ENCODE data around the gene PPP2R2B. TPM values are rescaled to one million over a fixed set of nuclear protein-coding genes. Genes with fewer than 3 reads are reported as not detected.

Gene PPP2R2B
- total RNA-seq, 3 donors from 2014 or later, result 0.99 to 5.9 (median 1.2) TPM

GRCh38 chr5:146828385-146828784, 50.2 kb downstream of the PPP2R2B start:
- DNase-seq (no peak), ATAC-seq (no peak)
- Histone ChIP-seq H3K4me1 (ENCODE audit: low read depth) (no peaks in the 10 kb centered on the region), H3K36me3 (ENCODE audit: low read depth) (no peaks in the 10 kb centered on the region), H3K4me3 (no peak overlapping the region), H3K9me3 (no peaks in the 10 kb centered on the region)
- TF ChIP-seq, protein P1, sequence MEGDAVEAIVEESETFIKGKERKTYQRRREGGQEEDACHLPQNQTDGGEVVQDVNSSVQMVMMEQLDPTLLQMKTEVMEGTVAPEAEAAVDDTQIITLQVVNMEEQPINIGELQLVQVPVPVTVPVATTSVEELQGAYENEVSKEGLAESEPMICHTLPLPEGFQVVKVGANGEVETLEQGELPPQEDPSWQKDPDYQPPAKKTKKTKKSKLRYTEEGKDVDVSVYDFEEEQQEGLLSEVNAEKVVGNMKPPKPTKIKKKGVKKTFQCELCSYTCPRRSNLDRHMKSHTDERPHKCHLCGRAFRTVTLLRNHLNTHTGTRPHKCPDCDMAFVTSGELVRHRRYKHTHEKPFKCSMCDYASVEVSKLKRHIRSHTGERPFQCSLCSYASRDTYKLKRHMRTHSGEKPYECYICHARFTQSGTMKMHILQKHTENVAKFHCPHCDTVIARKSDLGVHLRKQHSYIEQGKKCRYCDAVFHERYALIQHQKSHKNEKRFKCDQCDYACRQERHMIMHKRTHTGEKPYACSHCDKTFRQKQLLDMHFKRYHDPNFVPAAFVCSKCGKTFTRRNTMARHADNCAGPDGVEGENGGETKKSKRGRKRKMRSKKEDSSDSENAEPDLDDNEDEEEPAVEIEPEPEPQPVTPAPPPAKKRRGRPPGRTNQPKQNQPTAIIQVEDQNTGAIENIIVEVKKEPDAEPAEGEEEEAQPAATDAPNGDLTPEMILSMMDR (IDR thresholded peaks at IDR 0.05), result no peak
- intact Hi-C loops (cut with DNase I, micrococcal nuclease), result no loop called here

DNA sequence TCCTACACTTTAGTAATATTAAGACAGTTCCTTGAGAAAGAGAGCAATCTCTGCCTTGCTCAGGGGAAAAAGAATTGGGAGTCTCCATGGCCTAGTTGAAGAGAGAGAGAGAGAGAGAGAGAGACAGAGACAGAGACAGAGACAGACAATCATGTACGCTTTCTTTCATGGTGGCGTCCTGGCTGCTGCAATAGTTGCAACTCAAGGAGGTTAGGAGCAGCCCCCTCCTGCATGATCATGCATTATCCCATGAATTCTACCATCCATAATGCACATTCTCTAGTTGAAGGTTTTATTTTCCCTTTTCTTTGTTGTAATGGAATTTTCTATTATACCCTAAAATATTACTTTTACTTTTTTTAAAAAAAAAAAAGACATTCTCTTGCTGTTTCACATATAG, 50.7 kb downstream of the PPP2R2B start:
- TF ChIP-seq, protein P1 (IDR thresholded peaks at IDR 0.05), result no peak
- intact Hi-C loops (cut with DNase I, micrococcal nuclease), result no loop called here
- no peaks in the 10 kb centered on the region for H3K4me1 ChIP-seq (ENCODE audit: low read depth)
- no peak overlapping the region for H3K4me3 ChIP-seq
- H3K36me3 ChIP-seq (ENCODE audit: low read depth), result no peaks in the 10 kb centered on the region
- no peaks in the 10 kb centered on the region for H3K9me3 ChIP-seq
- DNase-seq (no peak), ATAC-seq (no peak)

DNA sequence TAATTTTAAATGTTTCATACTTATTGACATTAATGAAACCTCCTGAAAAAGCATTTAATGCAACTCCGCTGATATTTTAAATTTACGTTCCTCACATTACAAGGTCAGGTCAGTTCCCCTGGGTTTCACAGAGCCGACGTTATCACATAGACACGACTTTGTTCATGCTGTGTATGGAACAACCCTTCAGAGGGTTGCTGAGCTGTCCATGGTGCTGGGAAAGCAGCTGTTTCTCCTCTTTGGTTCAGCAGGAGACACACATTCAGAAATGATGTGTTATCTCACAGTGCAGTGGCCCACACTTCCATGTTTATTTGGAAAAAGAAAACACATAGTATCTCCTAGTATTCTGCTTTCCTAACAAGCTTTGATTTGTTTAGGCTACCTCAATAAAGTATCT, 53.5 kb downstream of the PPP2R2B start:
- Histone ChIP-seq H3K9me3 (no peaks in the 10 kb centered on the region), H3K4me1 (ENCODE audit: low read depth) (no peaks in the 10 kb centered on the region), H3K4me3 (no peak overlapping the region), H3K36me3 (ENCODE audit: low read depth) (no peaks in the 10 kb centered on the region)
- TF ChIP-seq, protein P1 (IDR thresholded peaks at IDR 0.05), result no peak
- intact Hi-C loops (cut with DNase I, micrococcal nuclease), result no loop called here
- no peak for ATAC-seq
- DNase-seq, result peak in 1 of 3 donors; percentile 9

- Histone ChIP-seq H3K9me3 (no peaks in the 10 kb centered on the region), H3K4me3 (no peak overlapping the region), H3K36me3 (ENCODE audit: low read depth) (no peaks in the 10 kb centered on the region), H3K4me1 (ENCODE audit: low read depth) (no peaks in the 10 kb centered on the region)
- TF ChIP-seq, protein P1 (IDR thresholded peaks at IDR 0.05), result no peak
- intact Hi-C loops (cut with DNase I, micrococcal nuclease), result no loop called here
- DNase-seq (no peak), ATAC-seq (no peak)
Observed at GRCh38 chr5:146821732-146822131, 56.8 kb downstream of the PPP2R2B start.

- ATAC-seq, result no peak
- no peaks in the 10 kb centered on the region for H3K36me3 ChIP-seq (ENCODE audit: low read depth)
- no peak for DNase-seq
- no peaks in the 10 kb centered on the region for H3K9me3 ChIP-seq
- intact Hi-C loops (cut with DNase I, micrococcal nuclease), result no loop called here
- TF ChIP-seq, protein P1 (IDR thresholded peaks at IDR 0.05), result no peak
- H3K4me3 ChIP-seq, result no peak overlapping the region
- no peaks in the 10 kb centered on the region for H3K4me1 ChIP-seq (ENCODE audit: low read depth)
Observed at GRCh38 chr5:146820987-146821386, 57.6 kb downstream of the PPP2R2B start.

GRCh38 chr5:146818822-146819221, 59.7 kb downstream of the PPP2R2B start:
- Histone ChIP-seq H3K4me1 (ENCODE audit: low read depth) (no peaks in the 10 kb centered on the region), H3K4me3 (no peak overlapping the region), H3K36me3 (ENCODE audit: low read depth) (no peaks in the 10 kb centered on the region), H3K9me3 (no peaks in the 10 kb centered on the region)
- DNase-seq (no peak), ATAC-seq (no peak)
- TF ChIP-seq, protein P1 (IDR thresholded peaks at IDR 0.05), result no peak
- intact Hi-C loops (cut with DNase I, micrococcal nuclease), result no loop called here
